ENCODE data around the gene XAB2.

Gene XAB2

DNA sequence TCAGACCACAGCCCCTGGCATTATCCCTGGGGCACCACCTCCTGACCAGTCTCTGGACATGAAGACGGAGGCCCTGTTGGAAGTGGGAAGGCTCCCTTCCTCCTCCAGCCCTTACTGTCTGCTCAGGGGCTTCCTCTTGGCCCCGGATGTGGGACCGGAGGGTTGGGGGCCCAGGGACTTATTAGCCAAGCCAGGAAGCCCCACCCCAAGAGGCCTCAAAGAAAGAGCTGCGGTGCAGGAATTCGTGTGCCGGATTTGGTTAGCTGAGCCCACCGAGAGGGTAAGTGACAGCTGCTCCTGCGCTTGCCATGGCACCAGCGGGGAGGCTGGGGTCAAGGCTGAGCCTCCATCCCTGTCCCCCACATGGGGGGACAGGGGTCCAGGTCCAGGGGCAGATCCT lies 39.5 kb upstream of the XAB2 start, which contains the start of gene RETN:
Gene RETN, plus strand, starts transcription at position 208 of the 400 bp plus-strand sequence. CDS start 278 bp downstream, outside the sequence.
- Histone ChIP-seq H3K9me2 (replicated peaks; ENCODE audit: control insufficient read depth, low read length) (no peaks in the 10 kb centered on the region), H3K27me3 (ENCODE audit: control insufficient read depth, low read length) (peaks cover 5% of the 10 kb centered on the region), H3K79me2 (ENCODE audit: control insufficient read depth, low read length) (no peaks in the 10 kb centered on the region), H3K9me3 (ENCODE audit: control insufficient read depth, insufficient read depth, low read length) (peaks cover 4% of the 10 kb centered on the region; the same call in 1 of the 2 replicates), H3K27ac (ENCODE audit: low read depth, low read length) (no peak within 1 kb of the TSS), H3K36me3 (ENCODE audit: control insufficient read depth, low read length) (no peaks in the 10 kb centered on the region), H3K4me3 (ENCODE audit: low read length) (no peak within 1 kb of the TSS), H4K20me1 (ENCODE audit: control insufficient read depth, insufficient read depth, low read depth, low read length) (no peaks in the 10 kb centered on the region), H3F3A (ENCODE audit: control insufficient read depth, insufficient read depth) (no peaks in the 10 kb centered on the region), H3K4me1 (ENCODE audit: control insufficient read depth, low read length) (peaks cover 1% of the 10 kb centered on the region), H3K4me2 (ENCODE audit: low read length) (no peak within 1 kb of the TSS)
- TF ChIP-seq CTCF (IDR thresholded peaks at IDR 0.05; ENCODE audit: low read depth, low read length, poor library complexity, severe bottlenecking) = no peak
- TF ChIP-seq EZH2phosphoT487 (IDR thresholded peaks at IDR 0.05; ENCODE audit: borderline replicate concordance, low read length) = no peak

DNA sequence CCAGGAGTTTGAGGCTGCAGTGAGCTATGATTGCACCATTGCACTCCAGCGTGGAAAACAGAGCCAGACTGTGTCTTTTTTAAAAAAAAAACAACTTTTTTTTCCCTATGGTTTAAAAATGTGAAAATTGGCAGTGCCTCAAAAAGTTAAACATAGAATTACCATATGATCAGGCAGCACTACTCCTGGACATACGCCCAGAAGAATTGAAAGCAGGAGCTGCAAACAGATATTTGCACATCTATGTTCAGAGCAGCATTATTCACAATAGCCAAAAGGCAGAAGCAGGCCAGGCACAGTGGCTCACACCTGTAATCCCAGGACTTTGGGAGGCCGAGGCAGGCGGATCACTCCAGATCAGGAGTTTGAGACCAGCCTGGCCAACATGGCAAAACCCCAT lies 35.7 kb upstream of the XAB2 start:
- H3K27me3 ChIP-seq (ENCODE audit: control insufficient read depth, low read length) = no peaks in the 10 kb centered on the region; the same call in 1 of the 2 replicates
- H3K9me3 ChIP-seq (ENCODE audit: control insufficient read depth, insufficient read depth, low read length) = no peaks in the 10 kb centered on the region
- H3K27ac ChIP-seq (ENCODE audit: low read depth, low read length) = no peak overlapping the region
- no peaks in the 10 kb centered on the region for H3K36me3 ChIP-seq (ENCODE audit: control insufficient read depth, low read length)
- no peaks in the 10 kb centered on the region for H4K20me1 ChIP-seq (ENCODE audit: control insufficient read depth, insufficient read depth, low read depth, low read length)
- TF ChIP-seq EZH2phosphoT487 (IDR thresholded peaks at IDR 0.05; ENCODE audit: borderline replicate concordance, low read length) = no peak
- TF ChIP-seq CTCF (IDR thresholded peaks at IDR 0.05; ENCODE audit: low read depth, low read length, poor library complexity, severe bottlenecking) = no peak
- no peaks in the 10 kb centered on the region for H3K4me1 ChIP-seq (ENCODE audit: control insufficient read depth, low read length)
- H3K4me2 ChIP-seq (ENCODE audit: low read length) = no peak overlapping the region
- H3K79me2 ChIP-seq (ENCODE audit: control insufficient read depth, low read length) = no peaks in the 10 kb centered on the region
- no peak overlapping the region for H3K4me3 ChIP-seq (ENCODE audit: low read length)
- H3F3A ChIP-seq (ENCODE audit: control insufficient read depth, insufficient read depth) = no peaks in the 10 kb centered on the region
- H3K9me2 ChIP-seq (replicated peaks; ENCODE audit: control insufficient read depth, low read length) = no peaks in the 10 kb centered on the region

GRCh38 chr19:7663706-7664105 lies 34.4 kb upstream of the XAB2 start:
- Histone ChIP-seq H3K4me1 (ENCODE audit: control insufficient read depth, low read length) (no peaks in the 10 kb centered on the region), H3K9me2 (replicated peaks; ENCODE audit: control insufficient read depth, low read length) (no peaks in the 10 kb centered on the region), H3K36me3 (ENCODE audit: control insufficient read depth, low read length) (no peaks in the 10 kb centered on the region), H3F3A (ENCODE audit: control insufficient read depth, insufficient read depth) (no peaks in the 10 kb centered on the region), H3K27ac (ENCODE audit: low read depth, low read length) (no peak overlapping the region), H3K4me2 (ENCODE audit: low read length) (no peak overlapping the region), H4K20me1 (ENCODE audit: control insufficient read depth, insufficient read depth, low read depth, low read length) (no peaks in the 10 kb centered on the region), H3K79me2 (ENCODE audit: control insufficient read depth, low read length) (no peaks in the 10 kb centered on the region), H3K9me3 (ENCODE audit: control insufficient read depth, insufficient read depth, low read length) (no peaks in the 10 kb centered on the region), H3K4me3 (ENCODE audit: low read length) (no peak overlapping the region), H3K27me3 (ENCODE audit: control insufficient read depth, low read length) (no peaks in the 10 kb centered on the region; the same call in 1 of the 2 replicates)
- TF ChIP-seq EZH2phosphoT487 (IDR thresholded peaks at IDR 0.05; ENCODE audit: borderline replicate concordance, low read length) (no peak), CTCF (IDR thresholded peaks at IDR 0.05; ENCODE audit: low read depth, low read length, poor library complexity, severe bottlenecking) (no peak)

All from DOHH2 (cell line).